HK-2 (cell line): Measurements from ENCODE around the gene DNAJB7.
"Not testable (repeated sequence)": the region's sequence is repeated elsewhere in the genome, so short reads cannot be mapped to it uniquely, and the experiment has no call there.

Experiments used
- DNase-seq: peaks from one replicate; pipeline ENCODE4 v3.0.0-alpha.2; 2018; ENCODE audit not compliant: unreplicated experiment

Gene DNAJB7

DNA sequence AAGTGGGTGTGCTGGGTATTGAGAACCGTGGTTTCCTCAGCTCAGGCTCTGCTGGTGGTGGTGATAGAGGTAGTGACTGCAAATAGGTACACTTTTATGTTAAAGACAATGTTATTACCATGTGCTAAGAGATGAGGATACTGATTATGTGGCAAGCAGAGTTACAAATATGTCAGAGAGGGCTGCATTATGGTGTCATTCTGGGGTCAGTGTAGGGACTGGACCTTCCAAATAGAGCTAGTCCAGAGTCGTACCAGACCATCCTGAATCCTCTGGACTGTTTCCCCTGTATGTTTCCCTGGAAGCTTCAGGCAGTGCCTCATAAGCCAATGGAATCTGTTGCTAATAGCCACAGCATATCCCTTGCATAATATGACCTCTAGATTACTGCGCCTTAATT lies at the start of gene DNAJB7:
Gene DNAJB7, minus strand, starts transcription at position 101 of the 400 bp plus-strand sequence. CDS start 119 bp downstream, outside the sequence.
- no peak for DNase-seq

DNA sequence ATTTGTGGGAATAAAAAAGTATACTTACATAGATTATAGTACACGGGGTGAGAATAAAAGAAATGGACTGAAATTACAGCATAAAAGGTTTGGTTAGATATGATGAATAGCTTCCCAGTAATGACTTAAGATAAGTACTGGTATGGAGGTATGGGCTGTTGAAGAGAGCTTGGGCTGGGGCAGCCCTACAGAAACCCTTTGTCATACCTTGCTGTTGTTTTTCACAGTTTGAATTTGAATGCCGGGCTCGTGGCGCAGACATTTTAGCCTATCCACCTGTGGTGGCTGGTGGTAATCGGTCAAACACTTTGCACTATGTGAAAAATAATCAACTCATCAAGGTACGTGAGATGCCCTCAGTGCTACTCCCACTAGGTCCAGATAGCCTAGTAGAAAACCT lies 47.0 kb upstream of the DNAJB7 start:
- DNase-seq = no peak

DNA sequence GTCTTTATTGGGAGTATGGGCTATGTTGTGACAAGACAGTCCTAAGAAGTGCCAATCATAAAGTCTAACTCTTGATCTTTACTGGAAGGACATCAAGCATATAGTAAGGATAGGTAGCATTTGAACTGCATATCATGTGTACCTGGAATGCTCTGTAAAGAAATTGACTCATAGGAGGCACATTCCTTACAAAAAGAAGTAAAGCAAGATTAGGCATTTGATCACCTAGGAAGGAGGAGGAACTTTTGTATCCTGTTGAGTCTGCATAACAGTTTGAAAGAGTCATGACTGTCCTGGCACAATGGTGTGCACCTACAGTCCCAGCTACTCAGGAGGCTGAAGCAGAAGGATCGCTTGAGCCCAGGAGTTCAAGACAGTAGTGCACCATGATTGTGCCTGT lies 42.2 kb upstream of the DNAJB7 start:
- no peak for DNase-seq

DNA sequence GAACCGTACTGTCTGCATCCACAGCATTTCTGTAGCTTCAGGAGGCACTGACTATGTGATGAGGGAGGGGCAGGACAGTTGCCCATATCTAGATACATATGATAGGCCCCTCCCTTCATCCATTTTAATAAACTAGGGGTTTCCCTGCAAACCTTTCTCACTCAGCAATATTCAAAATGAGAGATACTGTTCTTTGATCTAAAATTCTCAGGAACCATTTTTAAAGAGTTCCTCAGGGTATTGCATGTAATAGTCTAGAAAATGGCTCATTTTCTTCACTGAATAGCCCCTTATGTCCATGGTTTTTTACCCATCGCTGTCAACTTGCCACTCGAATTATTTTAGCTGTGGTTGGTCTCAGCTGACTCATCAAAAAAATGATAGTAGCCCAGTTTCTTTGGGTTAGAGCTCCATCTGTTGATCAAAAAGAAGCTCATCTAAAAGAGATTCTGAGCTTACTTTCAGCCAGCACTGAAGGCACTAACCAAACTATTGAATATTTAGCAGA lies 37.0 kb upstream of the DNAJB7 start:
- DNase-seq = no peak

DNA sequence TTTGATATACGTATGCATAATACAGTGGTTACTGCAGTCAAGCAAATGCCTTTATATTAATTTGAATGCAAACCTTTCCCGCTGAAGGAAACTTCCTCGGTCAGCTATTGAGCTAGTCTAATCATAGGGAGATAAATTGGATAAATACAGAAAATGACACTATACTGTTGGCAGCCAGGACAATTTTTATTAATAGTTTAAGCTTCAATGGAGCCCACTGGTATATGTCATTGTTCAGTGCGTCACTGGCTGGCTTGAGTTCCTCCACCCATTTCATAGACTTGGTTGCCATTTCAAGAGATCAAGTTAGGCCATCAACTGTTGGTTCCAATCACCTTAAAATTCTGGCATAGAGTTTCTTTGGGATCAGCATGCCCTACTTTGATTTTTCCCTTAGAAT lies 32.5 kb upstream of the DNAJB7 start:
- no peak for DNase-seq

DNA sequence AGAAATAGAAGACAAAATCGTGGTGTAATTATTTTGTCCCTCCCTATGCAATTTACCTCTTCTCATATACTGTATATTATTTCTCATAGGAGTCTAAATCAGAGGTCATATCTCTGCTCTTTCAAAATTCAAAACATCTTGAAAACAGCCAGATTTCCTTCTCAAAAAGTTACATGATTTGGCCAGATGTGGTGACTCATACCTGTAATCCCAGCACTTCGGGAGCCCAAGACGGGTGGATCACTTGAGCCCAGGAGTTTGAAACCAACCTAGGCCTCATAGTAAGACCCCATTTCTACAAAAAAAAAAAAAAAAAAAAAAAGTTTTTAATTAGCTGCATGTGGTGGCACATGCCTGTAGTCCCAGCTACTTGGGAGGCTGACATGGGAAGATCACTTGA lies 29.0 kb upstream of the DNAJB7 start:
- no peak for DNase-seq

DNA sequence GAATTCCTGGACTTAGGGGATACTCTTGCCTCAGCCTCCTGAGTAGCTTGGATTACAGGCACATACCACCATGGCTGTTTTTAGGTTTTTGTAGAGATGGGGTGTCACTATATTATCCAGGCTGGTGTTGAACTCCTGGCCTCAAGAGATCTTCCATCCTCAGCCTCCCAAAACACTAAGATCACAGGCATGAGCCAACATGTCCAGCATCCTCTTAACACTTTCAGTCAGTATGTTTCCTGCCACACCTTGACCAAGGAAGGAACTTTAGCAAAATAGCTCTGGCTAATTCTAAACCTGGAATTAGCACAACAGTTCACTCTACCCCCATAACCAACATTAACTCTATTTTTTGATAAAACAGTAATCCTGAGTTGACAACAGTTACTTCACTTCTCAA lies 27.2 kb upstream of the DNAJB7 start:
- no peak for DNase-seq

DNA sequence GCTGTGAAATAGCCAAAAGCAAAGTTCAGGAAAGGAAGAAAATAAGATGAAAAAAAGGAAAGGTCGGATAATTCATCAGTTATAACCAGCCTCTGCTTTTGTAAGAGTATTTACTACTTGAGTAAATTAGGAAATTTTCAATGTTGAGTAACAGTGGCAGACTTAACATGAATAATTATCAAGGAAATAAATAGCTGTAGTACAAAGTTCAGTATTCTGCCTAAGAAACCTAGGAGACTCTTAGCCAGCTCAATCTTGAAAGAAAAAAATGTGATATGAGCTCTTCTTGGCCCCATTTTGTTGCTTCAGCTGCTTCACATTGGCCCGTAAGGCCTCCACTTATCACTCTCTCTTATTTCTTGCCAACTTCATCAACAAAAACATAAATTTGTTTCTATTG lies 17.0 kb upstream of the DNAJB7 start:
- no peak for DNase-seq

DNA sequence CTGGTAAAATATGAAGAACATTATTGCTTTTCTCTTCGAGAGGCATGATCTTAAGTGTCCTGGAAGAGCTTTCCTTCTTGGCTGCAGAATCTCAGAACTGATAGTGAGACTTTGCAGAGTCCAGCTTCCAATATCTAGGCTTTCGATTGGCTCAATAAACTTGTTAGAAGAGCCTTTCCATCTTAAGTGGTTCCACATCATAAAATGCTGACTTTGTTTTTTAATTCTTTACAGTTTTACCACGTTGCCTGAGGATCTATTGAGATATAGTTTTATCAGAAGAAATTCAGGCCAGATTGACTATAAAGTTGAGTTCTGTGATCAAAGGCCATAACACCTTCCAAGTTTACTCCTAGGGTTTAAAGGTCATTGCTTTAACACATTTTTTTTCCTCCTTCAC lies 15.6 kb upstream of the DNAJB7 start:
- DNase-seq = no peak

DNA sequence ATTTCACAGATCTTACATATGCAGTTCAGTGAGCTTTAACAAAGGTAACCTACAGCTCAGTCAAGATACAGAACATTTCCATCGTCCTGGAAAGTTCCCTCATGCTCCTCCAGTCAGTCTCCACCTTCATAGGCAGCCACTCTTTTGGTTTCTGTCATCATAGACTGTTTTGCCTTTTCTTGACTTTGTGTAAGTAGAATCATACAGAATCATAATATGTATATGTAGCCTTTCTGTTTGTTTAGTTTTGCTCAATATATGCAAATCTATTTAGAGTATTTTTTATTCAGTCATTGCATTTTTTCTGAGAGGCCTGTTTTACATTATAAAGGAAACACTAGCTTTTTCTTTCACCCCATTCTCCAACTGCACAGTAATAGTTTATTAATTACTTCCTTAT lies 15.0 kb upstream of the DNAJB7 start:
- no peak for DNase-seq

DNA sequence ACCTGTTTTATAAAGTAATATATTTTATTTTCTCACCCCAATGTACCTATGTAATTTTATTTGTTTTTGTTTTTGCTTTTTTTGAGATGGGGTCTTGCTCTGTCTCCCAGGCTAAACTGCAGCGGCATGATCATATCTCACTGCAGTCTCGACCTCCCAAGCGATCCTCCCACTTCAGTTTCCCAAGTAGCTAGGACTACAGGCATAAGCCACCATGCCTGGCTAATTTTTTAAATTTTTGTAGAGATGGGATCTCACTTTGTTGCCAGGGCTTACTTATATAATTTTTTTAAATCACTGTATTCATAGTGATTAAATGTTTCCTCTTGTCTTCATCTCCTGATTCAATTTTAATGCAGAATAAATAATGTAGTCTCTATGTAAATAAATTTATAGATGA lies 13.2 kb upstream of the DNAJB7 start:
- DNase-seq = no peak

DNA sequence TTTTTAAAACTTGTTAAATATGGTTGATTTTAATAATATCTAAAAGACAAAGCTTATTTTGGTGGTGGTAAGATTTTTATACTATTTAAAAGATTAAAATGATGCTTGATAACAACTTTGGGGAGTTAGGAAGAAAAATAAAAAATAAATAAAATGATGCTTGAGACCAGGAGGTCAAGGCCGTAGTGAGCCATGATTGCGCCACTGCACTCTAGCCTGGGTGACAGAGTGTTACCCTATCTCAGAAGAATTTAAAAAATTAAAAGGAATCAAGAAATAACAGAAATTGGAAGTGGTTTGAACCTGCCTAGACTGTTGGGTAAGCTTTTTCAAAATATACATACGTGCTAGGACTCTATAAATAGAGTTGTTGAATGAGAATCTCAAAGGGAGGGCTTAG lies 12.1 kb upstream of the DNAJB7 start:
- DNase-seq = no peak

DNA sequence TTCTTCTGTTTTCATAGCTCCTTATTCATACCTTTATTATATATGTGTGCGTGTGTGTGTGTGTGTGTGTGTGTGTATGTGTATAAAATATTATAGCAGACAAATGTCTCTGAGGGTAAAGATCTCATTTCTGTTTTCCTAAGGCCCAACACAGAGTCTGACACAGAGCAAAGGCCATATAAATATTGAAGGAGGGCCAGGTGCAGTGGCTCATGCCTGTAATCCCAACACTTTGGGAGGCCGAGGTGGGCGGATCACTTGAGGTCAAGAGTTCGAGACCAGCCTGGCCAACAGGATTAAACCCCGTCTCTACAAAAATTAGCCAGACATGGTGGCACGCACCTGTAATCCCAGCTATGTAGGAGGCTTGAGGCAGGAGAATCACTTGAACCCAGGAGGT lies 6.5 kb upstream of the DNAJB7 start:
- not testable (repeated sequence) for DNase-seq

DNA sequence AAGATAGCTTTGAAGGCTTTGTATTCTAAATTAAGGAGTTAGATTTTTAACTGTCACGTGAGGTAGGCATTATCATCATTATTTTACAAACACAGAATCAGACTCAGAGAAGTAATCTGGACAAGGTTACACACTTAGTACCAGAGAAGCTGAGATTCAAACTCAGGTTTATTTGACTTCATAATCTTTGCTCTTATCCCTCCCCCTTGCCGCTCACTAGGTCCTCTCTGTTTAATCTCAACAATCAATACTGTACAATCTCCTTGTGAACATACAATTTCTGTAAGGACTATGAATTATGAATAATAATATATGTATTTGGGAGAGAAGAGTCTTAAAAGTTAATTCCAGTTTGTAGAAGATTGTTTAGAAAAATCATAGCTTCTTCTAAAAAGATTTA lies 5.2 kb upstream of the DNAJB7 start:
- DNase-seq = no peak

DNA sequence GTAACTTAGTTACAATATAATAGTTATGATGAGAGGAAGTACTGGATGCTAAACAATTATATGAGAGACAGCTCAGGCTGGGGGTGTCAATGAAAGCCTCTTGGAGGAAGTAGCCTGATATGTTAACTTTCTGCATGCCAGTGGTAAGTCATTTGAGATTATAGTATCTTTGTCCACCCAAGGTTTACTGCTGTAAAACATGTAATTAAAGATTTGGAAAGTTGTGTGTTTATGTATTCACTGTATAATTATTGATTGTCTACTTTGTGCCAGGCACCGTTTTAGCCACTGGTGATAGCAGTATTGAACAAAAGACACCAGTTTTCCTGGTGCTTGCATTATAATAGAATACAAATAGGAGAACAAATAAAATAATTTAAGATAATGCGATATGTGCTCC lies 624 bp upstream of the DNAJB7 start:
- DNase-seq = no peak

DNA sequence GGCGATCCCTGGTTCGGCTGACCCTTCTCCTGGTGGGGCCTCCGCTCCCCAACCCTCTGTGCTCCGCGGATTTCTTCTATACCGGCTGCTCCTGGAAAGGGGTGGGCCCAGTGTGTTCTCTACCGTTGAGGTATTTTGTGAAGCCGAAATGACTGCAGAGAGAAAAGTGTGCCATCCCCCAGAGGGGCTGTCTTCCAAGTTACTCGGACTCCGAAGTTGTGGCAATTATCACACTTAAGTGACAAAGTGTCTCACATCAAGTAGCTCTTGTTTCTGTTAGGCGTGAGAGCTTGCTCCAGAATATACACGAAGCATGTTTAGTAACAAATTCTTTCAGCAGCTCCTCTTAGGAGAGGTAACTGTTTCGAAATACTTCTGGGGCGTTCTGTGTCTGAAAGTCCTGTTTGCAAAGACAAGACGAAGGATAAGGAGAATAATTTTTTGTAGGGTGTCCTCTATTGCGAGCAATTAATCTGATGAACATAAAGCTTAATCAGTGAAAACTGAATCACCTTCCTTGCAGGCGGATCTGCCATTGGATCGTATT lies 4.5 kb downstream of the DNAJB7 start:
- no peak for DNase-seq

DNA sequence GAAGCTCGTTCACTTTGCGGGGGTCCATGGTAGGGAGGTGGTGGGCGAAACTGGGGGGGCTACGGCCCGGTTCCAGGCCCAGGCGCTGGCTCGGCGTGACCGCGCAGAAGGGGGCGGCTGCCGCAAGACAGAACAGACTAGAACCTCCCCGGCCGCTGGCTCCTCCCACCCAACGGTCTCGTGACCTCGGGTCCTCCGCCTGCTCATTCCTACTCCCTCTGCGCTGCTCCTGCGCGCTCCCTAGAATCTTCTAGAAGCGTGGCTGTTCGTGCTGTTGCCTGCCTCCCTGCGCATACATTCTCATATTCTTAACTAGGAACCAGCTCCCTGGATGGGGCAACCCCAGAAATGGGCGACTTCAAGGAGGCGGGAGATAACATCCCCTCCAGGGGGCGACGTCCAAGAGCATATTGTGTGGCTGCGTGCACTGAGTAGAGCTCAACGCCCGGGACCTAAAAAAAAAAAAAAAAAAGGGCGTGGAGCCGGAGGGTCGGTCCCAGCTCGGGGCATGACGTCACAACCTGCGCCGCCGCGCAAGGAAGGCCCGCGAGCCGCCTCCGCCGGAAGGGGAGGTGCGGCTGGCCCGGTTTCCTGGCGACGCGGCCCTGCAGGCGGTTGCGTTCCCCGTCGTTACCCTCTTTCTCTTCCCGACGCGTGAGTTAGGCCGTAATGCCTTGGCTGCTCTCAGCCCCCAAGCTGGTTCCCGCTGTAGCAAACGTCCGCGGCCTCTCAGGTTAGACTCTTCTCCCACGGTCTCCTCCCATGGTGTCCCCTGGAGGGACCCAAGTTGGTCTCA lies 5.2 kb downstream of the DNAJB7 start, which contains the start of the genes ST13 and XPNPEP3:
Gene ST13, minus strand, starts transcription at position 127 of the 796 bp plus-strand sequence. Its CDS starts 99 bp downstream, at position 28.
Gene XPNPEP3, plus strand, starts transcription at position 636 of the 796 bp plus-strand sequence. Its CDS starts 34 bp downstream, at position 670.
- DNase-seq = peak; percentile 91

DNA sequence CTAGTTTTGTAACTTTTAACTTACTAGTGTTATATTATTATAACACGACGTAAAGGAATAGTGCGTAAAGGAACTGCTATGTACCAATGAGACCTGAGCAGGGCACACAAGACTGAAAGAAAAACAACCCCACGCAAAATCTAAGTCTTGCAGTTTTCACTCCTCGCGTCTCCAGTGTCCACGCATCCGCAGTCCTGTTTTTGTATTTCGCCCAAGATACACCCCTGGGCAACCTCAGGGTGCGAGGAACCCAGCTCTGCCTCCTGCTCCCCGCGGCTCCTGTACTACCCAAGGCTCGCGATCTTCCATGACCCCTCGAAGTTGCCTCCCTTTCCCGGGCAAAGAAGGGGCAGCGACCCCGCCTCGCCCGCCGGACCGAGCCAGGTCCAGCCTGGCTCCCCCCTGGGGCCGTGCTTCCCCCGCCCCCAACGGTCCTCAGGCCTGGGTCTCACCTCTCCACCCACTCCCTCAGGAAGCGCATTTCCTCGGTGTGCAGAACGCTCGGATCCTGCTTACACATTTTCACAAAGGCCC lies 5.9 kb downstream of the DNAJB7 start:
- DNase-seq = peak; percentile 35

DNA sequence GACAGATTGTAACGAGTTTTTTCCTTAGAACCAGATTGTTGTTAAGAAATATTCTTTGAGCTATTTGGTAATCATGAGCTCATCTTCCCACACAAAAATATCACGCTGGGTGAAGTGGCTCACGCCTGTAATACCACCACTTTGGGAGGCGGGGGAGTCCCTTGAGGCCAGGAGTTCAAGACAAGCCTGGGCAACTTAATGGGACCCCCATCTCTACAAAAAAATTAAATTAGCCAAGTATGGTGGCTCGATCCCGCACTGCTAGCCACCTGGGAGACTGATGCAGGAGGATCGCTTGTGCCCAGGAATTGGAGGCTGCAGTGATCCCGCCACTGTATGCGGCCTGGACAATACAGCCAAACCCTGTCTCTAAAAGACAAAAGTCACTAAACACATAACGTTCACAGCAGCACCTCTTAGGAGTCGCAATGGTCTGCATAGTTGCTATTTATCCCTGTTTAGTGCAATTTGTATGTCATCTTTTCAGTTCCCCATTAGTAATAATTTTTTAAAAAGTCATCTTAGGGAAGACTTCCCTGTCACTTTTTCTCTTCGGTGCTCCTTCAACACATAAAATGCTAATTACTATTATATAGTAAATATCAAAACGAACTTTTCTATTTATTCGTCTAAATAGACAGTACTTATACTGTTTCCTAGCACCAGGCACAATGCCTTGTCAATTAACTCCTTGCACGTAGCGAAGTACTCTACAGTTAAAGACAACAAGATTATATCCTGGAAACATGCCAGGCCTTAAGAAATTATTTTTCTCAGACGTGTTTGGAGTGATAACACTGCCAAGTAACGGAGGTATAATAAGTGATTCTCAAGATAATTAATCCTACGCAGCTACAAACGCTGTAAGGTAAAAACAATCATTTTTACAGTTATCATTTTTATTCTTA lies 6.6 kb downstream of the DNAJB7 start:
- DNase-seq = no peak

DNA sequence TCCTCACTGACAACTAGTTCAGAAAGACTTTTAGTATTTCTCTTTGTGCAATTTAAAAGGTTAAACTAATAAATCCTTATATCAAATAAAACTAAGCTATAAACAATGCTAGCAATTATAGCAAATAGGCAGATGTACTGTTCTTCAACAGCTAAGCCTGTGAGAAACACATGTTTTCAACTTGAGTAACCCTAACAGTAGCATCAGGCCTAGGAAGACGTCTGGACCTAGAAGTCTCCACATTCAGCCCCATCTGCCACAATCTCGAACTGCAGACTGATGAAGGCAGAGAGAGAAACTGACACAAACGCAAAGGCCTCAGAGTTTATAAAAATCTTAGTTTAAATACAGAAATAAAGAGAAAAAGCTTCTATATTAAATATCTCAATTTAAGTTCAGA lies 8.0 kb downstream of the DNAJB7 start:
- DNase-seq = no peak

DNA sequence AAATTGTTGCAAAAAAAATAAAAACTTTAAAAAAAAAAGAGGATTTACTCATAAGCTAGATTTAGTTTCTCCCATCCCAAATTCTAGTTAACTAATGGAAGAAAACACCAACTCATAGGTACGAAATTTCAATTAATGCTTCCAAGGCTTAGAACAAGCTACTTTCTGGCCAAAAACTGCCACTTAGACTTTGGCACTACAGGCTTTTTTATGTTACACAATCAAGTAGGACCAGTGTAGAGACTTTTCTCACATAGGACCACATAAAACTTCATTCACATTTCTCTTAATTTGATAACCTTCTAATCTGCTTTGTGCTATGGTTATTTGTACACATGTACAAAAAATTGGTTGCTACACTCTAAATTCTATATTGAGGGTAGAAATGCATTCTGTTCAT lies 8.6 kb downstream of the DNAJB7 start:
- no peak for DNase-seq

DNA sequence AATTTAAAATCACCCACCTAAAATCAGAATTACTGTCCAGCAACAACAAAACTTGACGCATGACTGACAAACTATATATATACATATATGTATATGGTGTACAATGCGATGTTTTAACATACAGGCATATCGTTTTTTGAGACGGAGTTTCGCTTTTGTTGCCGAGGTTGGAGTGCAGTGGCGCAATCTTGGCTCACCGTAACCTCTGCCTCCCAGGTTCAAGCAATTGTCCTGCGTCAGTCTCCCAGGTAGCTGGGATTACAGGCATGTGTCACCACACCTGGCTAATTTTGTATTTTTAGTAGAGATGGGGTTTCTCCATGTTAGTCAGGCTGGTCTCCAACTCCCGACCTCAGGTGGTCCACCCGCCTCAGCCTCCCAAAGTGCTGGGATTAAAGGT lies 16.1 kb downstream of the DNAJB7 start:
- DNase-seq = not testable (repeated sequence)
